ENCODE measurements around the gene KCNJ1.

The KCNJ1 gene

GRCh38 chr11:128882451-128882850 lies 15.4 kb upstream of the KCNJ1 start:
- DNase-seq (ENCODE audit: low read depth), result no peak

- DNase-seq (ENCODE audit: low read depth), result no peak
Measured at GRCh38 chr11:128881221-128881620, 14.1 kb upstream of the KCNJ1 start.

GRCh38 chr11:128879817-128880216 lies 12.7 kb upstream of the KCNJ1 start:
- no peak for DNase-seq (ENCODE audit: low read depth)

- DNase-seq (ENCODE audit: low read depth), result no peak
Measured at GRCh38 chr11:128878455-128878854, 11.4 kb upstream of the KCNJ1 start.

GRCh38 chr11:128877726-128878125 lies 10.6 kb upstream of the KCNJ1 start:
- DNase-seq (ENCODE audit: low read depth), result no peak

GRCh38 chr11:128876133-128876650 lies 9.1 kb upstream of the KCNJ1 start:
- no peak for DNase-seq (ENCODE audit: low read depth)

- DNase-seq (ENCODE audit: low read depth), result no peak
Measured at GRCh38 chr11:128874427-128874826, 7.3 kb upstream of the KCNJ1 start.

- no peak for DNase-seq (ENCODE audit: low read depth)
Measured at GRCh38 chr11:128872594-128872993, 5.5 kb upstream of the KCNJ1 start.

GRCh38 chr11:128872094-128872493 lies 5.0 kb upstream of the KCNJ1 start:
- DNase-seq (ENCODE audit: low read depth), result no peak

- no peak for DNase-seq (ENCODE audit: low read depth)
Measured at GRCh38 chr11:128871168-128871610, 4.1 kb upstream of the KCNJ1 start.

- DNase-seq (ENCODE audit: low read depth), result no peak
Measured at GRCh38 chr11:128868841-128869671, 2.0 kb upstream of the KCNJ1 start.

GRCh38 chr11:128865490-128865889 lies 1.6 kb downstream of the KCNJ1 start:
- no peak for DNase-seq (ENCODE audit: low read depth)

GRCh38 chr11:128862908-128863660 lies 4.0 kb downstream of the KCNJ1 start:
- DNase-seq (ENCODE audit: low read depth), result peak; percentile 68

GRCh38 chr11:128862406-128862805 lies 4.7 kb downstream of the KCNJ1 start:
- no peak for DNase-seq (ENCODE audit: low read depth)

- no peak for DNase-seq (ENCODE audit: low read depth)
Measured at GRCh38 chr11:128860571-128861361, 6.3 kb downstream of the KCNJ1 start.

GRCh38 chr11:128859563-128860441 lies 7.3 kb downstream of the KCNJ1 start:
- DNase-seq (ENCODE audit: low read depth), result no peak

GRCh38 chr11:128857341-128857740 lies 9.8 kb downstream of the KCNJ1 start:
- no peak for DNase-seq (ENCODE audit: low read depth)

GRCh38 chr11:128856241-128856640 lies 10.9 kb downstream of the KCNJ1 start:
- DNase-seq (ENCODE audit: low read depth), result no peak

GRCh38 chr11:128854841-128855240 lies 12.3 kb downstream of the KCNJ1 start:
- no peak for DNase-seq (ENCODE audit: low read depth)

- no peak for DNase-seq (ENCODE audit: low read depth)
Measured at GRCh38 chr11:128853559-128853958, 13.5 kb downstream of the KCNJ1 start.

GRCh38 chr11:128852327-128853023 lies 14.6 kb downstream of the KCNJ1 start:
- DNase-seq (ENCODE audit: low read depth), result no peak
